K562 (cell line): Measurements from ENCODE around the gene SERPINA1. TPM values are rescaled to one million over a fixed set of nuclear protein-coding genes. Genes with fewer than 3 reads are reported as not detected.

Experiments used
- ATAC-seq: fragments of 200-7000 bp; cut with Tn5 transposase; 3 replicates; pipeline ENCODE4 v1.9.1; 2020; ENCODE audit warnings: moderate library complexity
- BruUV-seq: library from RNA; stranded (reverse); fragments of 400-500 nt; replicated peaks from 2 replicates; lab custom pipeline; 2021; lab: Mats Ljungman, UMichigan
- CTCF ChIA-PET: fragments of 300-600 bp; formaldehyde crosslinking; extraction: SDS; loops from one replicate; lab custom pipeline; 2021; ENCODE audit warnings: low intra/inter-chr PET ratio; lab: Yijun Ruan, JAX
- POLR2A ChIA-PET: fragments of 300-600, 350-650 bp; sonication (Branson Sonifier 250); formaldehyde crosslinking; extraction: SDS; loops from one replicate; lab custom pipeline; 2021; ENCODE audit warnings: antibody characterized with exemption, inconsistent platforms; lab: Yijun Ruan, JAX
- DNase-seq, 4 experiments: peaks; one replicate each; pipeline versions ENCODE4 v3.0.0 to v3.0.0-alpha.2; 2011 to 2018; ENCODE audit warnings: low spot score in 3 of 4, mixed read lengths in 3 of 4; ENCODE audit errors: extremely low read depth in 1 of 4
- FAIRE-seq: peaks from 2 replicates; lab custom pipeline; 2011; peaks lifted over from hg19 to GRCh38; lab: Jason Lieb, UNC
- H2AFZ ChIP-seq: 2 replicates; pipeline ENCODE4 v1.6.0; 2011; ENCODE audit warnings: low read depth, low read length, control low read depth, inconsistent platforms
- H3K27ac ChIP-seq: fragments of 200-600 bp; 3 replicates; pipeline ENCODE4 v1.8.0; 2011; ENCODE audit warnings: low read depth, mild to moderate bottlenecking, control low read depth, inconsistent platforms, low read length, moderate library complexity, mixed read lengths; ENCODE audit errors: extremely low read depth
- H3K27me3 ChIP-seq, 2 experiments: fragments of 300-600 bp in 1 of 2; 2 replicates in 1 of 2; 3 replicates in 1 of 2; pipeline versions ENCODE4 v1.6.0 to v1.8.0; 2011; ENCODE audit warnings: inconsistent platforms in 2 of 2, low read length in 2 of 2, mild to moderate bottlenecking in 1 of 2, mixed read lengths in 1 of 2, moderate library complexity in 1 of 2; ENCODE audit not compliant: control insufficient read depth in 2 of 2, insufficient read depth in 2 of 2
- H3K36me3 ChIP-seq: fragments of 300-600 bp; 3 replicates; pipeline ENCODE4 v1.8.0; 2011; ENCODE audit warnings: mild to moderate bottlenecking, low read length, inconsistent platforms; ENCODE audit not compliant: control insufficient read depth, insufficient read depth
- H3K4me1 ChIP-seq, 2 experiments: fragments of 200-600 bp in 1 of 2; replicated peaks in 1 of 2; 2 replicates in 1 of 2; 3 replicates in 1 of 2; pipeline versions ENCODE4 v1.5.1 to v1.8.0; 2011; ENCODE audit warnings: inconsistent platforms in 2 of 2, low read length in 2 of 2, mild to moderate bottlenecking in 1 of 2, mixed read lengths in 1 of 2, moderate library complexity in 1 of 2; ENCODE audit not compliant: control insufficient read depth in 2 of 2, insufficient read depth in 2 of 2
- H3K4me2 ChIP-seq: 2 replicates; pipeline ENCODE4 v1.6.1; 2011; ENCODE audit warnings: low read length, control low read depth, inconsistent platforms, mixed read lengths; ENCODE audit not compliant: insufficient read depth
- H3K4me3 ChIP-seq: fragments of 200-600 bp; sonication (generic), shearing (Covaris generic); 2 replicates; pipeline ENCODE4 v1.5.1; 2016; ENCODE audit warnings: control low read depth, inconsistent platforms
- H3K79me2 ChIP-seq: fragments of 200-600 bp; 3 replicates; pipeline ENCODE4 v1.8.0; 2011; ENCODE audit warnings: low read length, inconsistent platforms; ENCODE audit not compliant: control insufficient read depth, insufficient read depth
- H3K9ac ChIP-seq, 2 experiments: 2 replicates each; pipeline versions ENCODE4 v1.6.0 to v1.6.1; 2011; ENCODE audit warnings: low read depth in 2 of 2, low read length in 2 of 2, control low read depth in 1 of 2, inconsistent platforms in 1 of 2, mild to moderate bottlenecking in 1 of 2, mixed read lengths in 1 of 2; ENCODE audit not compliant: insufficient read depth in 1 of 2
- H3K9me1 ChIP-seq: one replicate; pipeline ENCODE4 v1.6.0; 2011; ENCODE audit warnings: inconsistent platforms, mild to moderate bottlenecking, low read length, moderate library complexity; ENCODE audit not compliant: control insufficient read depth, insufficient read depth
- H3K9me3 ChIP-seq: replicated peaks from 2 replicates; pipeline ENCODE4 v1.5.1; 2011; ENCODE audit warnings: low read depth, low read length, inconsistent platforms; ENCODE audit not compliant: control insufficient read depth, insufficient read depth
- H4K20me1 ChIP-seq: replicated peaks from 2 replicates; pipeline ENCODE4 v1.6.1; 2011; ENCODE audit warnings: low read length, inconsistent platforms, mixed read lengths; ENCODE audit not compliant: control insufficient read depth, insufficient read depth
- ADNP ChIP-seq: fragments of 200-800 bp; sonication (Bioruptor generic); IDR thresholded peaks from 2 replicates; pipeline ENCODE4 v1.6.1; 2016; ENCODE audit warnings: missing genetic modification characterization, missing compliant biosample characterization
- RBM25 ChIP-seq: fragments of 200-400 bp; formaldehyde crosslinking; IDR thresholded peaks from 2 replicates; pipeline ENCODE4 v1.6.1; 2018; ENCODE audit warnings: low read length, low read depth, moderate library complexity; ENCODE audit not compliant: severe bottlenecking
- TFAM ChIP-seq: fragments of 250-450 bp; sonication (Bioruptor Pico); conservative IDR thresholded peaks from 2 replicates; pipeline ENCODE4 v1.5.0; 2021; ENCODE audit warnings: mild to moderate bottlenecking, moderate library complexity
- ZNF239 ChIP-seq: fragments of 250-450 bp; sonication (Bioruptor Pico); IDR thresholded peaks from 2 replicates; pipeline ENCODE4 v1.4.0; 2020; ENCODE audit warnings: mild to moderate bottlenecking
- WGBS: fragments of 100-300 bp; shearing (Covaris generic); methylation state at CpG from one replicate; pipeline ENCODE4 v1.1.6; 2016; ENCODE audit warnings: low coverage, mixed read lengths; ENCODE audit not compliant: insufficient coverage; ENCODE audit errors: missing lambda C conversion rate; 5-methylcytosine and 5-hydroxymethylcytosine counted together
- in situ Hi-C: fragments of 300-500 bp; cut with MboI; formaldehyde crosslinking; loops from 4 replicates; pipeline ENCODE4 v1.15.0; 2018; ENCODE audit warnings: inconsistent platforms, mixed read lengths
- intact Hi-C: fragments of 100-400 bp; cut with micrococcal nuclease; formaldehyde crosslinking; loops from 2 replicates; pipeline ENCODE4 v1.14.2; 2022
- polyA plus RNA-seq, 8 experiments: library from polyadenylated mRNA; depleted of rRNA in 4 of 8; stranded (reverse) in 5 of 8; unstranded in 3 of 8; fragments of >200 nt; fragmentation: Nextera tagmentation in 2 of 8; fragmentation: Illumina TruSeq in 1 of 8; extraction: Ambion mirVana in 2 of 8; extraction: Trizol in 1 of 8; gene quantifications; 2 replicates each; pipeline versions ENCODE4 v1.2.1 to v1.2.3, GENCODE V29; 2011 to 2014; ENCODE audit warnings: inconsistent platforms in 1 of 8, missing spikeins in 1 of 8
- total RNA-seq, 7 experiments: library from RNA; depleted of rRNA in 6 of 7; stranded (reverse); fragments of >200 nt in 6 of 7; fragmentation: Illumina TruSeq in 2 of 7; extraction: Trizol in 2 of 7; gene quantifications; 2 replicates each; pipeline versions ENCODE4 v1.2.1 to v1.2.3, GENCODE V29; 2011 to 2021; ENCODE audit warnings: low replicate concordance in 1 of 7

SERPINA1 gene
- total and polyA plus RNA-seq, 9 of the 15 experiments (the other 6 are each of a cell fraction or from before 2014, with no cell fraction given) = 4.1 TPM; not detected in 8

DNA sequence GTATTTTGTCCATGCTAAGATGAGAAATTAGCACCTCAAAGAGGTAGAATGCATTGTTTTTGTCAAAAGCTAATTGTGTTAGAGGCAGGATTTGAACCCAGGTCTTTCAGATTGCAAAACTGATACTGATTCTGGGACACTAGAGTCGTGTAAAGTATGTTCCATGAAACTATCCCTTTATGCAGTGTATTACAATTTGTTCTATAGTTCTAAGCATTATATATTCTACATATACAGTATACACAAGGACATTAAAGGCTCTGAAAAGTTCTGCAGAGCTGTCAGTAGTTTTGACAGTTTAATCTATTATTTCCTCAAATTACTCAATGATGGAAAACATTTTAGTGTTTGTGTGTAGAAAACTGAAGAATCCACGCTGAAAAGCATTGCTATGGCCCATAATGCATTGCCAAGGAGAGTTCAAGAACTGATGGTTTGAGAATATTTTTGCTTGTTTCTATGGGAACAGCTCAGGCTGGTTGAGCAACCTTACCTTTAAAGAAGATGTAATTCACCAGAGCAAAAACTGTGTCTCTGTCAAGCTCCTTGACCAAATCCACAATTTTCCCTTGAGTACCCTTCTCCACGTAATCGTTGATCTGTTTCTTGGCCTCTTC lies 6.2 kb downstream of the SERPINA1 start:
- H3K27me3 ChIP-seq = peaks cover 0 to 5% of the 10 kb centered on the region in 2 experiments; a peak in 1 of 5 replicates
- ChIA-PET CTCF (no interaction called here), POLR2A (interaction anchor here (0.5 kb wide), 1 partner anchor 539 kb away, joined by 3 read pairs; no protein-coding TSS in a partner anchor)
- no peaks in the 10 kb centered on the region; the same call in 1 of the 2 replicates for H4K20me1 ChIP-seq
- no peaks in the 10 kb centered on the region for H3K79me2 ChIP-seq
- no peak overlapping the region for H3K27ac ChIP-seq
- no peak overlapping the region for H2AFZ ChIP-seq
- H3K9me1 ChIP-seq = no peaks in the 10 kb centered on the region
- no peak for FAIRE-seq
- no peaks in the 10 kb centered on the region for H3K9me3 ChIP-seq
- peak; percentile 87 for TF ChIP-seq ZNF239 (CRISPR knock-in tag)
- no peak for TF ChIP-seq TFAM (CRISPR knock-in tag)
- TF ChIP-seq ADNP (tag) = no peak
- TF ChIP-seq RBM25 = peak; percentile 7
- ATAC-seq = no peak
- no peak overlapping the region for H3K4me3 ChIP-seq
- in situ Hi-C loops = no loop called here
- no peak overlapping the region for H3K9ac ChIP-seq
- no peaks in the 10 kb centered on the region for H3K36me3 ChIP-seq
- intact Hi-C loops = no loop called here
- no peaks in the 10 kb centered on the region for H3K4me1 ChIP-seq
- DNase-seq = no peak
- WGBS = 0% methylated on average over 4 of the region's 4 CpGs
- no peak overlapping the region for H3K4me2 ChIP-seq
- BruUV-seq = no TSS peak
